GM04503 (cell line): ENCODE measurements around the gene MTAP.

Experiments
- DNase-seq: peaks from one replicate; pipeline ENCODE4 v3.0.0-alpha.2; 2012; ENCODE audit warnings: low read depth

Gene MTAP

DNA sequence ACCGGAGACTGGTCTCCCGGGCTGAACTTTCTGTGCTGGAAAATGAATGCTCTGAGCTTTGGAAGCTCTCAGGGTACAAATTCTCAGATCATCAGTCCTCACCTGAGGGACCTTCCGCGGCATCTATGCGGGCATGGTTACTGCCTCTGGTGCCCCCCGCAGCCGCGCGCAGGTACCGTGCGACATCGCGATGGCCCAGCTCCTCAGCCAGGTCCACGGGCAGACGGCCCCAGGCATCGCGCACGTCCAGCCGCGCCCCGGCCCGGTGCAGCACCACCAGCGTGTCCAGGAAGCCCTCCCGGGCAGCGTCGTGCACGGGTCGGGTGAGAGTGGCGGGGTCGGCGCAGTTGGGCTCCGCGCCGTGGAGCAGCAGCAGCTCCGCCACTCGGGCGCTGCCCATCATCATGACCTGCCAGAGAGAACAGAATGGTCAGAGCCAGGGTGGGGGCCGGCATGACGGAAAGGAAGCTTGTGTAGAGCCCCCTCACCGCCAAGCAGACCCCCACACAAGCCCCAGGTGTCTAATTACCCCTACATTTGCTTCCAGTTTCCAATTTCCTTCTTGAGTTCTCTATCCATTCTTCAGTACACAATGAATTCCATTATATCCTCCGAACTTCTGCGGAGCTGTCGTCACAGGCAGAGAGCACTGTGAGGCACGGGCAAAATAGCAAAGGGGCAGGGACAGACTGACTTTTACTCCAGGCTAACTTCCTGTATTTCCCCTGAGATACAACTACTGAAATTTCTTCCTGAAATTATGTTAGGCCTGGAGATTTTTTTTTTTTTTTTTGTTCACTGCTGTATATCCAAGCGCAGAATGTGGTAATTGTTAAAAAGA, 168.6 kb downstream of the MTAP start:
- DNase-seq = no peak

GRCh38 chr9:21972361-21972760, 169.9 kb downstream of the MTAP start:
- no peak for DNase-seq

GRCh38 chr9:21974343-21974721, 171.9 kb downstream of the MTAP start:
- no peak for DNase-seq

DNA sequence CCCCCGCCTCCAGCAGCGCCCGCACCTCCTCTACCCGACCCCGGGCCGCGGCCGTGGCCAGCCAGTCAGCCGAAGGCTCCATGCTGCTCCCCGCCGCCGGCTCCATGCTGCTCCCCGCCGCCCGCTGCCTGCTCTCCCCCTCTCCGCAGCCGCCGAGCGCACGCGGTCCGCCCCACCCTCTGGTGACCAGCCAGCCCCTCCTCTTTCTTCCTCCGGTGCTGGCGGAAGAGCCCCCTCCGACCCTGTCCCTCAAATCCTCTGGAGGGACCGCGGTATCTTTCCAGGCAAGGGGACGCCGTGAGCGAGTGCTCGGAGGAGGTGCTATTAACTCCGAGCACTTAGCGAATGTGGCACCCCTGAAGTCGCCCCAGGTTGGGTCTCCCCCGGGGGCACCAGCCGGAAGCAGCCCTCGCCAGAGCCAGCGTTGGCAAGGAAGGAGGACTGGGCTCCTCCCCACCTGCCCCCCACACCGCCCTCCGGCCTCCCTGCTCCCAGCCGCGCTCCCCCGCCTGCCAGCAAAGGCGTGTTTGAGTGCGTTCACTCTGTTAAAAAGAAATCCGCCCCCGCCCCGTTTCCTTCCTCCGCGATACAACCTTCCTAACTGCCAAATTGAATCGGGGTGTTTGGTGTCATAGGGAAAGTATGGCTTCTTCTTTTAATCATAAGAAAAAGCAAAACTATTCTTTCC, 172.4 kb downstream of the MTAP start:
- no peak for DNase-seq

DNA sequence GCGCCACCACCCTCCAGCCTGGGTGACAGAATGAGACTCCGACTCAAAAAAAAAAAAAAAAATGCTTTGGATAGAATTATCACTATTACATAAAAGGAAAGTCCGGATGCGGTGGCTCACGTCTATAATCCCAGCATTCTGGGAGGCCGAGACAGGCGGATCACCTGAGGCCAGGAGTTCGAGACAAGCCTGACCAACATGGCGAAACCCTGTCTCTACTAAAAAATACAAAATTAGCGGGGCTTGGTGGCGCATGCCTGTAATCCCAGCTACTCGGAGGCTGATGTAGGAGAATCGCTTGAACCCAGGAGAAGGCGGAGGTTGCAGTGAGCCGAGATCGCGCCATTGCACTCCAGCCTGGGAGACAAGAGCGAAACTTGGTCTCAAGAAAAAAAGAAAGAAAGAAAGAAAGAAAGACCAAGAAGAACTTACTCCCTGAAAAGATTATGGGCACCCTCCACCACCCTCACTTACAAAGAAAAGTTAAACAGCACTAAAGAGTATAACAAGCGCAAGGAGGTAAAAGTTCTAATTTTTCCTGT, 174.0 kb downstream of the MTAP start:
- DNase-seq = no peak

GRCh38 chr9:21982391-21982790, 180.0 kb downstream of the MTAP start:
- DNase-seq = no peak

DNA sequence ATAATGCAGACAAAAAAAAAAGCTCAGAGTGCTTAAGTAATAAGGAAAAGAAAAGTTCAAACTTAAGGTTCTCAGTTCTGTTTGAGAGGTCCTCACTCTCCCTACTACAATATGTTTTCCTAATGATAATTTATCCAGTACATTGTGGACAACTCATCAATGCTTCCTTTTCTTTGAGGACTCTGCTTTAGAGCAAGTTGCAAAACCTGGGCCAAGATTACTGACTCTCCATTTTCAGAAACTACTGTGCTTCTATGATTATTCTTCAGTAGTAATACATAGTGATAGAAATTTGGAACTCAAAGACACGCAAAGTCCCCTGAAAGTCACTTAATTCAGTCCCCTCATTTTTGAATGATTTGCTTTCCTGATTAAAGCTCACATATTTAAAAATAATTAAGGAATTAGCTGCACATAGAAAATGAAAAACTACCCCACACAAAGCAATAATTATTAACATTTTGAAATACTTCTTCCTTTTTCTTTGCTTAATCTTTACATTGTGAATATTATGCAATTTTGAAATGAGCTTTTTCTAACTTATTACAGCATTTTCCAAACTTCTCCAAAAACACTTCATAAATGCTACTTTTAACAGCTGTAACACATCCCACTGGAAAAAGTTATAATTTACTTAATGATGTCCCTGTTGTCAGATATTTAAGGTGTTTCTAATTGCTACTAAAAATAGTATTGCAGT, 180.6 kb downstream of the MTAP start:
- no peak for DNase-seq

DNA sequence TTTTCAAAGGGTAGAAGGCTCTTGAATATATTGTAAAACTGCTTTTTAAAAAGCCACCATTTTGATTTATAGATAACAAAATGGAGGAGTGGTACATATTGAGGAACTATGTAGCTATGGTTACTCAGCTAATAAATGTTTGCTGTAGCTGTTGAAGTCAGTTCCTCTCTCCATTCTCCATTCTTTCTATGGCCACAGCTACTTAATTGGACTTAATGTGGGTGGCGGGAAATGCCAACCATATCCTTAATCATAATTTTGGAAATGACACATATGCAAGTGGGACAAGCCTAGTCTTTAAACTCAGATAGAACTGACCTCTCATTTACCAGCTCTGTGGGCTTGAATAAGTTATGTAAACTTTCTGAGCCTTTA, 181.1 kb downstream of the MTAP start:
- no peak for DNase-seq

GRCh38 chr9:21984101-21984500, 181.7 kb downstream of the MTAP start:
- DNase-seq = no peak

DNA sequence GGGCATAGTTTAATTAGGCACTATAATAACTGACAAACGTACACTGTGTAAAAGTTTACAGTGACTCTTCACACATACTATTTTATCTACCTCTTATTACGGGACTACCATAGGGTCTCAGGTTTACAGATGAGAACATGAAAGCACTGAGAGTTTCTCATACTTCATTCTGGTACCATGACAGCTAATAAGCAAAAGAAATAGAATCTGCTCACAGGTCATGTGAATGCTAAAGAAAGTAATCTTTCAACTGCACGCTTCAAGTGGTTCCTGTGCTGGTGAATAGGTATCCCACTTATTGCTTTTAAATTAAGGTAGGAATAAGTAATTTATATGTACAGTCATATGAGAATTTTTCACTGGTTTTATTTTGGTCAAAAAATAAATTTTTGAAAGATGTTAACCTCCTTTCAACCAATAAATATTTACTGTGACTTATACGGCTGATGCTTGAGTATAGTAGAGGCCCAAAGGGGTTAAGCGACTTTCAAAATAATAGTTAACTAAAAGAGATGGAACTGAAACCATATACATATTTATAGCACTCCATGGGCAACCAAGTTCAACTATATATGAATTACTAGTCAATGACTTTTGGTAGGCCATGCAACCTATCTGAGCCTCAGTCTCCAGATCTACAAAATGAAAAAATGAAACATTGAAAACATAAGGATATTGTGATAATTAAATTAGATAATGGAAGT, 183.7 kb downstream of the MTAP start:
- DNase-seq = no peak
